Activated CD4-positive, alpha-beta T cell treated with anti-CD3 and anti-CD28 coated beads for 1 hour (primary cell): ENCODE data around the gene EIF4G3.
"Not testable (repeated sequence)": the region's sequence is repeated elsewhere in the genome, so short reads cannot be mapped to it uniquely, and the experiment has no call there.

Experiments used
- DNase-seq: peaks from one replicate; pipeline ENCODE4 v3.0.0-alpha.2; 2020

Gene EIF4G3

GRCh38 chr1:21024136-21024896, 152.4 kb downstream of the EIF4G3 start:
- DNase-seq, result not testable (repeated sequence)

- DNase-seq, result no peak
Observed at GRCh38 chr1:21022279-21023040, 154.2 kb downstream of the EIF4G3 start.

GRCh38 chr1:21021311-21021710, 155.4 kb downstream of the EIF4G3 start:
- DNase-seq, result no peak

- no peak for DNase-seq
Observed at GRCh38 chr1:21020151-21020550, 156.5 kb downstream of the EIF4G3 start.

- no peak for DNase-seq
Observed at GRCh38 chr1:21018673-21019072, 158.0 kb downstream of the EIF4G3 start.

GRCh38 chr1:21013510-21013909, 163.2 kb downstream of the EIF4G3 start:
- DNase-seq, result no peak

- DNase-seq, result no peak
Observed at GRCh38 chr1:21012937-21013336, 163.8 kb downstream of the EIF4G3 start.

- DNase-seq, result no peak
Observed at GRCh38 chr1:21007876-21008275, 168.8 kb downstream of the EIF4G3 start.

GRCh38 chr1:21005466-21006239, 171.0 kb downstream of the EIF4G3 start:
- DNase-seq, result no peak

GRCh38 chr1:21003281-21004045, 173.2 kb downstream of the EIF4G3 start:
- no peak for DNase-seq

- DNase-seq, result no peak
Observed at GRCh38 chr1:21001042-21001441, 175.7 kb downstream of the EIF4G3 start.

GRCh38 chr1:21000245-21000594, 176.5 kb downstream of the EIF4G3 start:
- DNase-seq, result no peak

GRCh38 chr1:20999525-21000244, 177.0 kb downstream of the EIF4G3 start:
- no peak for DNase-seq

GRCh38 chr1:20998826-20999225, 177.9 kb downstream of the EIF4G3 start:
- no peak for DNase-seq

GRCh38 chr1:20997602-20998224, 179.0 kb downstream of the EIF4G3 start:
- no peak for DNase-seq

GRCh38 chr1:20996554-20996953, 180.1 kb downstream of the EIF4G3 start:
- DNase-seq, result no peak

GRCh38 chr1:20993716-20994575, 182.8 kb downstream of the EIF4G3 start:
- no peak for DNase-seq

- DNase-seq, result no peak
Observed at GRCh38 chr1:20992322-20993056, 184.2 kb downstream of the EIF4G3 start.

- no peak for DNase-seq
Observed at GRCh38 chr1:20988943-20989342, 187.8 kb downstream of the EIF4G3 start.
